Ovary (tissue), 9 donors: ENCODE data around the gene SLC22A23. TPM values are rescaled to one million over a fixed set of nuclear protein-coding genes. Genes with fewer than 3 reads are reported as not detected.
A peak's percentile ranks its signal among the peaks of the same experiment; 100 is the strongest.

ENCODE experiments used
- DNase-seq, 5 donors: peaks; one replicate each; pipeline ENCODE4 v3.0.0-alpha.2; 2019 to 2020
- H3K27ac ChIP-seq, 2 donors: fragments of 200-600 bp; one replicate each; pipeline versions ENCODE4 v1.5.1 to v1.8.0; 2019 to 2022
- H3K27me3 ChIP-seq: fragments of 200-600 bp; one replicate; pipeline ENCODE4 v1.8.0; 2022
- H3K36me3 ChIP-seq: fragments of 200-600 bp; sonication (generic); one replicate; pipeline ENCODE4 v1.5.1; 2019
- H3K4me1 ChIP-seq: one replicate; pipeline ENCODE4 v1.8.1; 2013; ENCODE audit warnings: mild to moderate bottlenecking, moderate library complexity; ENCODE audit not compliant: insufficient read depth
- H3K4me3 ChIP-seq: fragments of 200-600 bp; sonication (generic); one replicate; pipeline ENCODE4 v1.5.1; 2017
- H3K9me3 ChIP-seq, 2 donors: fragments of 200-600 bp in 1 of 2; sonication (generic) in 1 of 2; one replicate each; pipeline versions ENCODE4 v1.5.1 to v1.8.1; 2013 to 2019; ENCODE audit warnings: mild to moderate bottlenecking in 1 of 2, moderate library complexity in 1 of 2
- CTCF ChIP-seq, 3 donors: fragments of 450-650 bp in 2 of 3; fragments of 200-600 bp in 1 of 3; IDR thresholded peaks; one replicate each; pipeline versions ENCODE4 v1.5.1 to v1.8.0; 2016 to 2022; ENCODE audit warnings: antibody characterized with exemption in 3 of 3, mild to moderate bottlenecking in 1 of 3
- EP300 ChIP-seq: sonication (generic); formaldehyde crosslinking; IDR thresholded peaks from one replicate; pipeline ENCODE4 v1.6.1; 2017; ENCODE audit warnings: antibody characterized with exemption
- POLR2A ChIP-seq: fragments of 450-650 bp; IDR thresholded peaks from one replicate; pipeline ENCODE4 v1.6.1; 2017; ENCODE audit warnings: antibody characterized with exemption, mild to moderate bottlenecking, moderate library complexity
- WGBS, 3 donors: extraction: QIAGEN DNeasy Blood & Tissue Kit in 1 of 3; methylation state at CpG; one replicate each; pipeline versions ENCODE4 v1.1.5 to v1.1.7; 2013 to 2017; 5-methylcytosine and 5-hydroxymethylcytosine counted together
- intact Hi-C, 4 donors: fragments of 100-400 bp; cut with DNase I; formaldehyde crosslinking; loops; one replicate each; pipeline versions ENCODE4 v1.11.0 to v1.15.1; 2022 to 2023
- polyA plus RNA-seq, 2 donors: library from polyadenylated mRNA; stranded (reverse); fragments of 200-250 nt in 1 of 2; fragments of 350-450 nt in 1 of 2; fragmentation: Illumina TruSeq in 1 of 2; extraction: RNeasy Lipid Tissue Mini Kit (QIAGEN cat#74804) in 1 of 2; gene quantifications; one replicate each; pipeline ENCODE4 v1.2.3, GENCODE V29; 2013 to 2014
- total RNA-seq, 7 donors: library from RNA; depleted of rRNA in 2 of 7; stranded (reverse); fragments of >200 nt in 2 of 7; fragmentation: NEBNext Ultra II Directional in 3 of 7; extraction: Animal tissue kit (Norgen Biotek cat#: 25700) in 3 of 7; gene quantifications; one replicate each; pipeline versions ENCODE4 v1.1.0 to v1.2.4, GENCODE V29; 2016 to 2023
- donor health status: DM: no; HTN: no; CAD: no; lungs with moderate emphysema.
- donor health status: DM: no; HTN: no; CAD: no.
- donor health status: Bipolar disorder and iron deficiency.
- donor health status: DM: yes; HTN: yes; CAD: no.
- donor health status: DM: no; HTN: no; CAD: no.
- donor health status: DM: yes; HTN: yes; CAD: no.

The SLC22A23 gene
- total and polyA plus RNA-seq, 9 donors, result 2.3 to 31.0 (median 5.2) TPM

GRCh38 chr6:3358413-3359100 lies 98.3 kb downstream of the SLC22A23 start:
- intact Hi-C loops, result loop anchor here in 1 of 4 donors (5.0 kb wide), 1 partner anchor 1669 kb away; no protein-coding TSS in a partner anchor
- Histone ChIP-seq H3K27ac (no peak overlapping the region), H3K4me3 (no peak overlapping the region), H3K9me3 (no peaks in the 10 kb centered on the region), H3K27me3 (no peaks in the 10 kb centered on the region), H3K36me3 (no peaks in the 10 kb centered on the region), H3K4me1 (peaks cover 8% of the 10 kb centered on the region)
- no peak for TF ChIP-seq CTCF (IDR thresholded peaks at IDR 0.05)
- no peak for TF ChIP-seq POLR2A
- TF ChIP-seq EP300, result no peak
- no peak for DNase-seq
- 91 to 92% (median 91%) methylated on average over 14 of the region's 14 CpGs for WGBS, 3 donors

- no peak for DNase-seq
- intact Hi-C loops, result loop anchor here in 1 of 4 donors (5.0 kb wide), 1 partner anchor 1670 kb away; no protein-coding TSS in a partner anchor
- peaks cover 8% of the 10 kb centered on the region for H3K4me1 ChIP-seq
Observed at GRCh38 chr6:3357678-3358077, 99.2 kb downstream of the SLC22A23 start.

GRCh38 chr6:3356824-3357420 lies 99.9 kb downstream of the SLC22A23 start:
- WGBS, 3 donors, result 27 to 33% (median 28%) methylated on average over 4 of the region's 4 CpGs
- peaks cover 8% of the 10 kb centered on the region for H3K4me1 ChIP-seq
- intact Hi-C loops, result loop anchor here in 1 of 4 donors (5.0 kb wide), 1 partner anchor 1670 kb away; no protein-coding TSS in a partner anchor
- no peaks in the 10 kb centered on the region for H3K27me3 ChIP-seq
- DNase-seq, result peak in 1 of 5 donors; percentile 24
- TF ChIP-seq EP300, result no peak
- no peak for TF ChIP-seq CTCF (IDR thresholded peaks at IDR 0.05)
- TF ChIP-seq POLR2A, result no peak
- peak overlapping the region; percentile 78 to 84 for H3K27ac ChIP-seq
- no peaks in the 10 kb centered on the region for H3K36me3 ChIP-seq
- no peak overlapping the region for H3K4me3 ChIP-seq
- H3K9me3 ChIP-seq, result no peaks in the 10 kb centered on the region

More at GRCh38 chr6:3357678-3358077, 99.2 kb downstream of the SLC22A23 start:
- H3K27ac ChIP-seq, result peak overlapping the region in 1 of 2 donors; percentile 84
- no peaks in the 10 kb centered on the region for H3K36me3 ChIP-seq
- no peaks in the 10 kb centered on the region for H3K9me3 ChIP-seq
- 82 to 87% (median 85%) methylated on average over 6 of the region's 6 CpGs for WGBS, 3 donors
- no peaks in the 10 kb centered on the region for H3K27me3 ChIP-seq
- no peak for TF ChIP-seq CTCF (IDR thresholded peaks at IDR 0.05)
- TF ChIP-seq POLR2A, result no peak
- no peak for TF ChIP-seq EP300
- H3K4me3 ChIP-seq, result no peak overlapping the region

- no peaks in the 10 kb centered on the region for H3K36me3 ChIP-seq
- DNase-seq, result peak; percentile 67 to 77 (median 74)
- no peaks in the 10 kb centered on the region for H3K9me3 ChIP-seq
- TF ChIP-seq CTCF (IDR thresholded peaks at IDR 0.05) (no peak), POLR2A (no peak), EP300 (no peak)
- H3K27ac ChIP-seq, result peak overlapping the region; percentile 78 to 84
- H3K27me3 ChIP-seq, result no peaks in the 10 kb centered on the region
- peak overlapping the region; percentile 27 for H3K4me3 ChIP-seq
- 2 to 4% (median 3%) methylated on average over 17 to 18 of the region's 24 CpGs for WGBS, 3 donors
- intact Hi-C loops, result loop anchor here in 1 of 4 donors (5.0 kb wide), 1 partner anchor 1671 kb away; no protein-coding TSS in a partner anchor
- peaks cover 8% of the 10 kb centered on the region for H3K4me1 ChIP-seq
Observed at GRCh38 chr6:3356056-3356823, 100.6 kb downstream of the SLC22A23 start.
